Erythroblast (primary cell): ENCODE measurements around the gene PRKG1.

Experiments
- GATA1 ChIP-seq: IDR thresholded peaks from 2 replicates; pipeline ENCODE4 v1.6.1; 2011; ENCODE audit warnings: low read depth, mild to moderate bottlenecking, control low read depth, low read length, moderate library complexity
- POLR2A ChIP-seq: IDR thresholded peaks from 2 replicates; pipeline ENCODE4 v1.6.1; 2011; ENCODE audit warnings: mild to moderate bottlenecking, low read length

DNA sequence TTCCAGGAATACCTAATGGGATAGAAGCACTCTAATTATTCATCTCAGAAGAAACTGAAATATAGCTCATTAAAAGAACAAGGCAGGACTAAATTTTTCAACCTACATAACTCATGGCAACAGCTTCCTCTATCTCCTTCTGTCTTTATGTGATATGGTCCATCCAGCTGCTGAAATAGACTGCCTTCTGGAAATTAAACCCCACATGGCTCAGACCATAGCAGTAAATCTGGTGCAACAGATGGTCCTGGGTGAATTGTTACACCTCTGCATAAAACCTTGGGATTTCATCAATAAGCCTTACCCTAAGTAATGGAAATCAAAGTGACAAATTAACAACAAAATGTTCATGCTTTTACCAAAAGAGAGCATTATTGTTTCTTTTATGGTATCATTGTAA, 830.7 kb downstream of the PRKG1 start:
- TF ChIP-seq POLR2A (no peak), GATA1 (no peak)
